ENCODE data around the gene KRR1.

GRCh38 chr12:75550401-75551240, 39.2 kb upstream of the KRR1 start:
- TF ChIP-seq, protein P1, sequence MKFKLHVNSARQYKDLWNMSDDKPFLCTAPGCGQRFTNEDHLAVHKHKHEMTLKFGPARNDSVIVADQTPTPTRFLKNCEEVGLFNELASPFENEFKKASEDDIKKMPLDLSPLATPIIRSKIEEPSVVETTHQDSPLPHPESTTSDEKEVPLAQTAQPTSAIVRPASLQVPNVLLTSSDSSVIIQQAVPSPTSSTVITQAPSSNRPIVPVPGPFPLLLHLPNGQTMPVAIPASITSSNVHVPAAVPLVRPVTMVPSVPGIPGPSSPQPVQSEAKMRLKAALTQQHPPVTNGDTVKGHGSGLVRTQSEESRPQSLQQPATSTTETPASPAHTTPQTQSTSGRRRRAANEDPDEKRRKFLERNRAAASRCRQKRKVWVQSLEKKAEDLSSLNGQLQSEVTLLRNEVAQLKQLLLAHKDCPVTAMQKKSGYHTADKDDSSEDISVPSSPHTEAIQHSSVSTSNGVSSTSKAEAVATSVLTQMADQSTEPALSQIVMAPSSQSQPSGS (tag by site-specific recombination; IDR thresholded peaks at IDR 0.05; ENCODE audit: low read depth) = no peak
- no peak for TF ChIP-seq HOXA7 (CRISPR knock-in tag; IDR thresholded peaks at IDR 0.05; ENCODE audit: borderline replicate concordance)
- TF ChIP-seq CTCF (tag by site-specific recombination; IDR thresholded peaks at IDR 0.05) = no peak
- TF ChIP-seq ZNF776 (tag by site-specific recombination; IDR thresholded peaks at IDR 0.05; ENCODE audit: borderline replicate concordance) = no peak
- TF ChIP-seq, protein P2, sequence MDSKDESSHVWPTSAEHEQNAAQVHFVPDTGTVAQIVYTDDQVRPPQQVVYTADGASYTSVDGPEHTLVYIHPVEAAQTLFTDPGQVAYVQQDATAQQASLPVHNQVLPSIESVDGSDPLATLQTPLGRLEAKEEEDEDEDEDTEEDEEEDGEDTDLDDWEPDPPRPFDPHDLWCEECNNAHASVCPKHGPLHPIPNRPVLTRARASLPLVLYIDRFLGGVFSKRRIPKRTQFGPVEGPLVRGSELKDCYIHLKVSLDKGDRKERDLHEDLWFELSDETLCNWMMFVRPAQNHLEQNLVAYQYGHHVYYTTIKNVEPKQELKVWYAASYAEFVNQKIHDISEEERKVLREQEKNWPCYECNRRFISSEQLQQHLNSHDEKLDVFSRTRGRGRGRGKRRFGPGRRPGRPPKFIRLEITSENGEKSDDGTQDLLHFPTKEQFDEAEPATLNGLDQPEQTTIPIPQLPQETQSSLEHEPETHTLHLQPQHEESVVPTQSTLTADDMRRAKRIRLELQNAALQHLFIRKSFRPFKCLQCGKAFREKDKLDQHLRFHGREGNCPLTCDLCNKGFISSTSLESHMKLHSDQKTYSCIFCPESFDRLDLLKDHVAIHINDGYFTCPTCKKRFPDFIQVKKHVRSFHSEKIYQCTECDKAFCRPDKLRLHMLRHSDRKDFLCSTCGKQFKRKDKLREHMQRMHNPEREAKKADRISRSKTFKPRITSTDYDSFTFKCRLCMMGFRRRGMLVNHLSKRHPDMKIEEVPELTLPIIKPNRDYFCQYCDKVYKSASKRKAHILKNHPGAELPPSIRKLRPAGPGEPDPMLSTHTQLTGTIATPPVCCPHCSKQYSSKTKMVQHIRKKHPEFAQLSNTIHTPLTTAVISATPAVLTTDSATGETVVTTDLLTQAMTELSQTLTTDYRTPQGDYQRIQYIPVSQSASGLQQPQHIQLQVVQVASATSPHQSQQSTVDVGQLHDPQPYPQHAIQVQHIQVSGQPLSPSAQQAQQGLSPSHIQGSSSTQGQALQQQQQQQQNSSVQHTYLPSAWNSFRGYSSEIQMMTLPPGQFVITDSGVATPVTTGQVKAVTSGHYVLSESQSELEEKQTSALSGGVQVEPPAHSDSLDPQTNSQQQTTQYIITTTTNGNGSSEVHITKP (tag by site-specific recombination; IDR thresholded peaks at IDR 0.05) = no peak
- TF ChIP-seq ZNF785 (tag by site-specific recombination; IDR thresholded peaks at IDR 0.05) = no peak
- no peak for TF ChIP-seq ZNF670 (tag by site-specific recombination; IDR thresholded peaks at IDR 0.05; ENCODE audit: low read depth)
- TF ChIP-seq ZNF274 (IDR thresholded peaks at IDR 0.05; ENCODE audit: low read length) = no peak
- no peak for TF ChIP-seq ZNF274 (tag by site-specific recombination; IDR thresholded peaks at IDR 0.05; ENCODE audit: borderline replicate concordance)
